ENCODE data around the gene CABLES1.

CABLES1 gene

DNA sequence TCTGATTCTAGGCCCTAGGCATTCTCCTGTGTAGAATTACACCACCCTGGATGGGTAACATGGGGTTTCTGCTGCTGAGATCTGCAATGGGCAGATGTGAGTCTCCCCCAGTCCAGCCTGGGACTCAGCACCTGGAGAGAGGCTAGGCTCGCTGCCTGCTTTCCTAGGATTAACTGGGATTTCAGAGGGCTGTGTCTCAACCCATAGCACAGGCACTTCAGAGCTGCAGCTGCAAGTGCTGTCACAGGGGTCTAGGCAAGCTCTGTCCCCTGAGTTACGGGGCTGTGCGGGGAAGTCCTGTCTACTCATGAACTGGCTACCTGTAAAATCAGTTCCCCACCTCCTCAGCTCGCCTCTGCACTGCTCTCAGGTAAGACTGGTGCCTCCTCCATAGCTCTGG is 51.5 kb downstream of the CABLES1 start:
- H3K4me2 ChIP-seq (ENCODE audit: low read depth, low read length, poor library complexity, severe bottlenecking), result no peak overlapping the region
- no peak overlapping the region for H3K27ac ChIP-seq (ENCODE audit: low read depth, low read length)
- TF ChIP-seq CTCF (IDR thresholded peaks at IDR 0.05; ENCODE audit: insufficient read depth, low read length, poor library complexity, severe bottlenecking) (no peak), EZH2phosphoT487 (conservative IDR thresholded peaks at IDR 0.05; ENCODE audit: low read length) (no peak)
- no peak overlapping the region for H3K4me3 ChIP-seq (ENCODE audit: insufficient read depth, low read length, poor library complexity, severe bottlenecking)
- H3K9me2 ChIP-seq (replicated peaks; ENCODE audit: insufficient read depth, low read length), result no peaks in the 10 kb centered on the region
- no peaks in the 10 kb centered on the region for H3K36me3 ChIP-seq (ENCODE audit: low read length)
- no peak overlapping the region for H3K9ac ChIP-seq (ENCODE audit: low read length)
- H3K9me3 ChIP-seq (ENCODE audit: insufficient read depth, low read length), result no peaks in the 10 kb centered on the region
- H4K20me1 ChIP-seq (ENCODE audit: low read depth, low read length), result no peaks in the 10 kb centered on the region
- no peaks in the 10 kb centered on the region for H3K27me3 ChIP-seq (ENCODE audit: low read length)
- no peaks in the 10 kb centered on the region for H3K79me2 ChIP-seq (ENCODE audit: insufficient read depth, low read length)
- no peak overlapping the region for H2AFZ ChIP-seq (ENCODE audit: low read depth, low read length, severe bottlenecking)
- H3F3A ChIP-seq (ENCODE audit: insufficient read depth), result no peaks in the 10 kb centered on the region

DNA sequence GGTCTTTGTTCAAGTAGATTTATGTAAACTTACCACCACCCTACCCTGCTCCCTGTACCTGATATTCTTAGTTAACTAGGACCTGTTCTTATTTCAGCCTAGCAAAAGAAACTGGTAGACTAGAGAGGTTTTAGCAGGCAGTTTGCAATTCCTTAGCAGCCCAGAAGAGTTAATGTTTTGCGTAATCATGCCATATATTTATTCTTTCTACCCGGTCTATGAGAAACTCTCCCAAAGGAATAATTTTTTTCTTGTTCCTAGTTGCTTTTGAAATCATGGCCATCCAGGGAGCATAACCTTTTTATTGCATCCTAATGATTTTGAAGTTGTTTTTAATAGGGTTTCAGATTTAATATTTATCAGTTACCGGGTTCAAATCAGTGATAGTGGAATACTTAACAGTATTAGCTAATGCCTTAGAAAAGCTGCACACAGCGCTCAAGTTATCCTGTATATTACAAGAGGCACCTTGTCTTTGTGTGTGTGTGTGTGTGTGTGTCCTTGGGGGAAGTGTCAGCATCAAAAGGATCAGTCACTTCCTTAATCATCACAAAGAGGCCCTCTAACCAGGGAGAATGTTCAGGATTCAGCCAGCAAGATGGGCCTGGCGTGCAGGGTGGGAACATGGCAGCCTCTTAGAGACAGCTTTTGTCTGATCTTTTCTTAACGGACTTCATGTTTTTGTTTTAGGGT is 52.9 kb downstream of the CABLES1 start:
- H3K27me3 ChIP-seq (ENCODE audit: low read length), result no peaks in the 10 kb centered on the region
- H3K27ac ChIP-seq (ENCODE audit: low read depth, low read length), result no peak overlapping the region
- no peaks in the 10 kb centered on the region for H3K9me2 ChIP-seq (replicated peaks; ENCODE audit: insufficient read depth, low read length)
- no peak overlapping the region for H3K9ac ChIP-seq (ENCODE audit: low read length)
- no peaks in the 10 kb centered on the region for H4K20me1 ChIP-seq (ENCODE audit: low read depth, low read length)
- H3K4me3 ChIP-seq (ENCODE audit: insufficient read depth, low read length, poor library complexity, severe bottlenecking), result no peak overlapping the region
- H3K79me2 ChIP-seq (ENCODE audit: insufficient read depth, low read length), result no peaks in the 10 kb centered on the region
- no peaks in the 10 kb centered on the region for H3K36me3 ChIP-seq (ENCODE audit: low read length)
- H2AFZ ChIP-seq (ENCODE audit: low read depth, low read length, severe bottlenecking), result no peak overlapping the region
- no peaks in the 10 kb centered on the region for H3F3A ChIP-seq (ENCODE audit: insufficient read depth)
- TF ChIP-seq CTCF (IDR thresholded peaks at IDR 0.05; ENCODE audit: insufficient read depth, low read length, poor library complexity, severe bottlenecking) (no peak), EZH2phosphoT487 (conservative IDR thresholded peaks at IDR 0.05; ENCODE audit: low read length) (no peak)
- no peak overlapping the region for H3K4me2 ChIP-seq (ENCODE audit: low read depth, low read length, poor library complexity, severe bottlenecking)
- no peaks in the 10 kb centered on the region for H3K9me3 ChIP-seq (ENCODE audit: insufficient read depth, low read length)

DNA sequence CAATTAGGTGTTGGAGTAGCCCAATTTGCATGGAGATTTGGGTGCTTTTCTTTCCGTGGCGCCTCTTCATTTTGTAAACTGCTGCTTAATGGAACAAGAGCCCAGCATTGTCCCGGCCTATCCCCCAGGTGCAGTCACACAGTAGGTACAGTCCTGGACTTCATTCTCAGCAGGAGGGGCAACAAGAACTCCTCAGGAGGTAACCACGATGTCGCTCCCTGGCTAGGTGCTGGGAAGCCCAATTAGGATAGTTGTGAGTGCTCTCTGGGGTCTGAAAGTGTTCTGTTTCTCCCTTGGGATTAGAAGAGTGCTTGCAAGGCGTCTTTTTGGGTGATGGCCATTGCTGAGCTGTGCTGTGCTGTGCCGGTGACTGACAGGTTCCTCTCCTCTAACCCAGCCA is 53.8 kb downstream of the CABLES1 start:
- Histone ChIP-seq H3K4me3 (ENCODE audit: insufficient read depth, low read length, poor library complexity, severe bottlenecking) (no peak overlapping the region), H3K27ac (ENCODE audit: low read depth, low read length) (no peak overlapping the region), H3K27me3 (ENCODE audit: low read length) (no peaks in the 10 kb centered on the region), H3K9me2 (replicated peaks; ENCODE audit: insufficient read depth, low read length) (no peaks in the 10 kb centered on the region), H3K4me2 (ENCODE audit: low read depth, low read length, poor library complexity, severe bottlenecking) (no peak overlapping the region), H3K9me3 (ENCODE audit: insufficient read depth, low read length) (no peaks in the 10 kb centered on the region), H2AFZ (ENCODE audit: low read depth, low read length, severe bottlenecking) (no peak overlapping the region), H4K20me1 (ENCODE audit: low read depth, low read length) (no peaks in the 10 kb centered on the region), H3F3A (ENCODE audit: insufficient read depth) (no peaks in the 10 kb centered on the region), H3K9ac (ENCODE audit: low read length) (no peak overlapping the region), H3K36me3 (ENCODE audit: low read length) (no peaks in the 10 kb centered on the region), H3K79me2 (ENCODE audit: insufficient read depth, low read length) (no peaks in the 10 kb centered on the region)
- TF ChIP-seq EZH2phosphoT487 (conservative IDR thresholded peaks at IDR 0.05; ENCODE audit: low read length), result no peak
- no peak for TF ChIP-seq CTCF (IDR thresholded peaks at IDR 0.05; ENCODE audit: insufficient read depth, low read length, poor library complexity, severe bottlenecking)

All from SU-DHL-6 (cell line).